A204.1 (cell line): Measurements from ENCODE around the gene LMBR1L.
"Not testable (repeated sequence)": the region's sequence is repeated elsewhere in the genome, so short reads cannot be mapped to it uniquely, and the experiment has no call there.

Experiments
- FAIRE-seq: peaks from 2 replicates; lab custom pipeline; 2012; peaks lifted over from hg19 to GRCh38; lab: Jason Lieb, UNC

LMBR1L gene

DNA sequence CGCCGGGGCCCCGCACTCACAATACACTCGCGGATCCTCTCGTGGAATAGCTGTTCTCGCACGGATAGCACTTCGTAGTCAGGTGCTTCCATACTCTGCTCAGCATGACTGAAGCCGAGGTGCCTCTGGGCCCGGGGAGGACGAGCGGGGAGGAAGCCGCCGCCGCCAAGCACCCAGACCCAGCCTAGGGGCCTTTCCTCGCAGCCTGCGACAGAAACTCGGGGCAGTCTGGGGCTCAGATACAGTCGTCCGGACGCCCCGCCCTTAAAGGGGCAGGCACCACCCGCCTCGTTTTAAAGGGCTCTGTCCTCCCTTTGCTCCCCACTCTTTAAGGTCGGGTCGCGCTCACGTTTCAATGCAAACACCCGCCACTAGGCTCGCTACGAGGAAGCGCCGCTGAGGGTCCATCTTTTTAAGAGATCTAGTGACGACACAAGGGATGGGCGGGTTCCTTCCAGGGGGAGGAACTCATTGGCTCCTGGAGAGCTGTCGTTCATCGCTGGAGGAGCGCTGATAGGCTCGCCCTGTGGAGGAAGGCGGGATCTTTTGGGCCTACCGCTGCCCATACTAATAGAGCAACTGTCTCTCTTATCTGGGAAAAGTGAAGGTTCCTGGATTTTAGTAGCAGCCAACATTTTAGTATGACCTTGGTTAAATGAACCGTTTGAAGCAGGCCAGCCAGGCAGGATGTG lies at the start of gene LMBR1L:
LMBR1L (minus strand) TSS at position 384 of the 692 bp plus-strand sequence; CDS start at position 92, 292 bp downstream.
- peak; percentile 99 for FAIRE-seq

DNA sequence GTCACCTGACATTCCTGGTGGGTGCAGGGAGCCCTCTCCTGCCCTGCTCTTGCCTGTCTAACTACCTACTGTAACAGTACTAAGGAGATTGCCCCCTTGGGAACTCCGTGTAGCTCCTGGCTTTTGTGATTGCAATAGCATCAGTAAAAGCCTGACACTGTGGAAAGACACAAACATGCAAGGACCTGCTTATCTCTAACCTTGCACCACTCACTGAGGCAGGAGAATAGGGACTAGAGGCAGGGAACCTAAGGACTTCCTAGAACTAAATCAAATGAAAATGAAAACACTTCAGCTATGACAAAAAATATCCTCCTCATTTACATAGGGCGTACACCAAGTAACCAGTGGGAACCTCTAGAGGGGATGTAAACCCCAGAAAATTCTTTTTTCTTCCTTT lies 49.8 kb upstream of the LMBR1L start:
- no peak for FAIRE-seq

DNA sequence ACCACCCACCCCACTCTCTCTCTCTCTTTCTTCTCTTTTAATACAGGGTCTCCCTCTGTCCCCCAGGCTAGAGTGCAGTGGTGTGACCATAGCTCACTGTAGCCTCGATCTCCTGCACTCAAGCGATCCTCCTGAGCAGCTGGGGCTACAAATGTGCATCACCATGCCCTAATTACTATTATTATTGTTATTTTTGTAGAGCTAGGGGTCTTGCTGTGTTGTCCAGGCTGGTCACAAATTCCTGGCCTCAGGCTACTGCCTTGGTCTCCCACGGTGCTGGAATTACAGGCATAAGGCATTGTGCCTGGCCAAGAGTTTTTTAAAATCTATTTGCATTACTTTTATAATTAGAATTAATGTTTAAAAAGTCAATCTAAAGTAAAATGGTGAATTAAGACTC lies 43.6 kb upstream of the LMBR1L start:
- FAIRE-seq, result no peak

- no peak for FAIRE-seq
These were observed 36.7 kb upstream of the LMBR1L start for GRCh38 chr12:49147384-49147783.

- no peak for FAIRE-seq
These were observed 35.8 kb upstream of the LMBR1L start for GRCh38 chr12:49146406-49146805.

GRCh38 chr12:49144384-49144783 lies 33.7 kb upstream of the LMBR1L start:
- no peak for FAIRE-seq

- no peak for FAIRE-seq
These were observed 28.4 kb upstream of the LMBR1L start for GRCh38 chr12:49138999-49139398.

DNA sequence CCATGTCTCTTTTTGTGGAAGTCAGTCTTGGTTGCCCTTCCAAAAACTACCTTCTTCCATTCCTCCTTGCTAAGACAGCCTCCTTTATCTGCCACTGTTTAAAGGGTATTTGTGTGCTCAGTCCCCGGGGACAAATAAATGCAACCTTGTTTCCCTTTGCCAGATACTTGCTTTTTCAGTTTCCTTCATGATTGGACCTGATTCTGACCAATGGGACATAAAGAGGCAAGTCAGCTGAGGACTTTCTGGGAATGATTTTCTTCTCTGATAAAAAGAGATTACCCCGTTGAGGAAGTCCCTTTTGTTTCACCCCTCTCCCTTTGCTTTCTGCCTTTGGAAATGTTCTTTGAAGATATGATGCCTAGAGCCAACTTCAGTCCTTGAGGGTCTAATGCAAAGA lies 27.9 kb upstream of the LMBR1L start:
- FAIRE-seq, result no peak

DNA sequence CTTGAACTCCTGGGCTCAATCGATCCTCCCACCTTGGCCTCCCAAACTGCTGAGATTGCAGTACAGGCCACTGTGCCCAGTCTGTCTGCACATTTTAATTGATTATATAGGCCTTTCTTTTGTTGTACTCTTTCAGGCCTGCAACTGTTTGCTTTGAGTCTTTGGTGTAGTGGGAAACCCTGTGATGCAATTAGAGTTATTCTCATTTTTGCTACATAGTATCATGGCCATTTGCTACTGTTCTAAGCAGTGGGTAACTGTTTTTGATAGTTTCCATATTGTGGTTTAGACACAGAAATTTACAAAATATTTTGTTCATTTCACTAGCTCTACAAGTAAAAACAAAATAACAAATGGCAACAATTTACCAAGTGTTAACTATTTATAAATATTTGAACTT lies 26.8 kb upstream of the LMBR1L start:
- no peak for FAIRE-seq

DNA sequence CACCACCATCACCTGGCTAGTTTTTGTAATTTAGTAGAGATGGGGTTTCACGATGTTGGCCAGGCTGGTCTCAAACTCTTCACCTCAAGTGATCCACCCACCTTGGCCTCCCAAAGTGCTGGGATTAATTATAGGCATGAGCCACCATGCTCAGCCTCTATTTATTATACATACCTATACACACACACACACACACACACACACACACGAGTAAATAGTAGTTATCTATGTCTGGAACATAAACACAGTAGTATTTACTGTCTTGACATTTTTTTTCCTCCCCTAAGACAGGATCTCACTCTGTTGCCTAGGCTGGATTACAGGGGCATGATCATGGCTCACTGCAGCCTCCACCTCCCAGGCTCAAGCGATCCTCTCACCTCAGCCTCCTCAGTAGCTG lies 26.4 kb upstream of the LMBR1L start:
- not testable (repeated sequence) for FAIRE-seq

DNA sequence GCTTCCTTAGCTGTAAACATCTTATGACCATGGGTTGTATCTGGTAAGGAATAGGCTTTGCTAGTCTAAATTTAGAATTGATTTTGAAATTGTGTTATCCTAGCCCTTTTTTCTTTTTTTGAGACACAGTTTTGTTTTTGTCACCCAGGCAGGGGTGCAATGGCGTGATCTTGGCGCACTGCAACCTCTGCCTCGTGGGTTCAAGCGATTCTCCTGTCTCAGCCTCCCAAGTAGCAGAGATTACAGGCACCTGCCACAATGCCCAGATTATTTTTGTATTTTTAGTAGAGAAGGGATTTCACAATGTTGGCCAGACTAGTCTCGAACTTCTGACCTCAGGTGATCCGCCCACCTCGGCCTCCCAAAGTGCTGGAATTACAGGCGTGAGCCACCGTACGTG lies 22.9 kb upstream of the LMBR1L start:
- FAIRE-seq, result no peak

GRCh38 chr12:49133014-49133413 lies 22.4 kb upstream of the LMBR1L start:
- FAIRE-seq, result no peak

DNA sequence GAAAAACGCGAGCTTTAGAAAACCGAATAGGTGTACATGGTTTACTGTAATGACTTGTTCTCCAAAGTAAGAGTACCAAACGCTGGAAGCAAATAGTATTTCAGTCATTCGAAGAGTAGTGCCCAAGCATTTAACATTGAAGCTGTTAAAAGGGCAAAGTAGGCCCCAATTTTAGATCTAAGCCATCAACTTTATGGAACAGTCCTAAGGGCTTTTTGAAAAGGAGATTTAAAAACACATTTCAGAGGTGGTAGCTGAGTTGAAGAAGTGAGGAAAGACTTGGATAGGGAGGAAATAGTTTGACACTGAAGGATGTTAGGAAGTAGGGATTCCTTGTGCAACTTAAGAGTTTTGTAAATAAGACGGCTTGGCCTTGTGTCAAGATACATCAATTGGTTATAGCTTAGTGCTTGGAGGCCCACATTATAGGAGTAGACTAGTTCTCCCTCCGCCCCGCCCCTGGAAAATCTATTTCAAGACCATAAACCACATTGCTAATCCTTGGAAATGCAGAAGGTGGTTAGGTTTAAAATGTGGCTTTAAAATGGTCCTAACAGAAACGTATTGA lies 21.3 kb upstream of the LMBR1L start:
- no peak for FAIRE-seq

- no peak for FAIRE-seq
These were observed 20.6 kb upstream of the LMBR1L start, which contains the start of gene TUBA1B for GRCh38 chr12:49131051-49131893. Gene TUBA1B, minus strand, starts transcription at chr12:49131395. Its CDS starts 95 bp downstream, at chr12:49131300.

- FAIRE-seq, result no peak
These were observed 19.8 kb upstream of the LMBR1L start for GRCh38 chr12:49130151-49131050.

- FAIRE-seq, result no peak
These were observed 18.9 kb upstream of the LMBR1L start for GRCh38 chr12:49129332-49130150.

DNA sequence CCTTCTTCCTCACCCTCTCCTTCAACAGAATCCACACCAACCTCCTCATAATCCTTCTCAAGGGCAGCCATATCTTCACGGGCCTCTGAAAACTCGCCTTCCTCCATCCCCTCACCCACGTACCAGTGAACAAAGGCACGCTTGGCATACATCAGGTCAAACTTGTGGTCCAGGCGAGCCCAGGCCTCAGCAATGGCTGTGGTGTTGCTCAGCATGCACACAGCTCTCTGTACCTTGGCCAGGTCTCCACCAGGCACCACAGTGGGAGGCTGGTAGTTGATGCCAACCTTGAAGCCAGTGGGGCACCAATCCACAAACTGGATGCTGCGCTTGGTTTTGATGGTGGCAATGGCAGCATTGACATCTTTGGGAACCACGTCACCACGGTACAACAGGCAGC lies 17.3 kb upstream of the LMBR1L start:
- FAIRE-seq, result not testable (repeated sequence)

DNA sequence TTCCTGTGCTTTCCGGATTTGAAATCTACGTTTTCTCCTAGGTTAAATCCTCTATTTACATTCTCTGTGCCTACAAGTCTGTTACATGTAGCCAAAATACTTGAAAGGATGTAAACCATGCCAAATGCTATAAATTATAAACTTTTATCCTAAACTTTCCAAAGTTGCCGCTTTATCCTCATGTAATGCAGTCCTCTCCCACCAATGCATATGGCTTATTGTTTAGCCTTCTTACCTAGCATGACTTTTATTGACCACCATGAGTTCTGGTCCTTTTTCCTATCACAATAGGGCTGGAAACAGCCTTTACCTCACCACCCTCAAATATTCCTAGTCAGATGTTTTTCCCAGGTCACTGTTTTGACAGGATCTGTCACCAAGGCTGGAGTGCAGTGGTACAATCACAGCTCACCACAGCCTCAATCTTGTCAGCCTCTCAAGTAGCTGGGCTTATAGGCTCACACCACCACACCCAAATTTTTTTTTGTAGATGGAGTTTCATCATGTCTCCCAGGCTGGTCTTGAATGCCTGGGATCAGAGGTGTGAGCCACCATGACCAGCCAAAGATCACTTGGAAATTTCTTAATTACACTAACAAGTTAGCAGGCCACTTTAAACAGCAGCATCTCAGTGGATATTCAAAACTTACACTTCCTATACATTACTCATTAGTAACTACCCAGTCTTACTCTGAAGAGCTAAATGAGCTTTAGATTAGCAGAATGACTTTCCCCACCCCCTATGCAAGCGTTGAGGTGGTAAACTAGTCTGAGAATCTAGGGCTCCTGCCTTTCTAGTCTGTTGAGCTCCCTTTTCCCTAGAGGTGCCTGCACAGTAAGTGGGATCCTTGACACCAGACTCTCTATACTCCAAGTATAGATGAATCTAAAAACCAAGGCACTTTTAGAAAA lies 16.5 kb upstream of the LMBR1L start:
- no peak for FAIRE-seq

DNA sequence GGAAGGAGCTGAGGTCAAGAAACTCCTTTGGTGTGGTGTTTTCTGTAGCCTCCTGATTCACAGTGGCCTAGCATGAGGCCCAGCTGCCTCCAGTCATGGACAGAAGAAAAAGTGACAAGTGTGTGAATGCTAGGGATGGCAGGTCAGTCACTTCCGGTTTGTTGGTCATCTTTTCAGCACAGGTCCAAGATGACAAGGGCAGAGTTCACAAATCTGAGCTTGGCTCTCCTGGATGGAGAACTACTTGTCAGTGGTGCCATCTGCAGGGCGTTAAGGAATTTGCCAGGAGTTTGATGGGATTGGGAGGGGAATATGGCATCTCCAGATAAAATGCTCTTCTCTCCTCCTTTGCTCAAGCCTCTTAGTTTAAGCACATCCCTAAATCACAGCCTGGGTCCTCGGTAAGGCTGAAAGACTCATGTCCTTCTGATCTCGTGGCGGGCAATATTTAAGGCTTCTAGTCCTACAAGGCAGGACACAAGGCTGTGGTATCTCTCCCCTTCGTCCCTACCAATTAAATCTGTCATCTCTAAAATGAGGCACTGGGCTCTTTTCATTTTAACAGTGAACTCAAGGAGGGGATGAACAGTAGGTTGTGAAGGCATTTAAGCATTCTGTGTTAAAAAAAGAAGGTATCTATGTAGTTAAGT lies 10.5 kb upstream of the LMBR1L start:
- peak; percentile 88 for FAIRE-seq

GRCh38 chr12:49111206-49111605 lies 559 bp upstream of the LMBR1L start:
- no peak for FAIRE-seq
